Fibroblast of mammary gland (primary cell): ENCODE measurements around the gene POFUT1.

Experiments used
- DNase-seq: peaks from one replicate; pipeline ENCODE4 v3.0.0-alpha.2; 2010; ENCODE audit warnings: low read depth
- H3K4me3 ChIP-seq: 2 replicates; pipeline ENCODE4 v1.5.1; 2011; ENCODE audit warnings: low read depth, mild to moderate bottlenecking, low read length, moderate library complexity; ENCODE audit not compliant: control insufficient read depth
- CTCF ChIP-seq: conservative IDR thresholded peaks from 2 replicates; pipeline ENCODE4 v1.5.1; 2011; ENCODE audit warnings: low read depth, low read length, inconsistent platforms; ENCODE audit not compliant: control insufficient read depth, insufficient read depth

Gene POFUT1

GRCh38 chr20:32208499-32209154, 947 bp downstream of the POFUT1 start:
- peak overlapping the region; percentile 100 for H3K4me3 ChIP-seq
- no peak for TF ChIP-seq CTCF
- no peak for DNase-seq

- TF ChIP-seq CTCF = no peak
- DNase-seq = no peak
- H3K4me3 ChIP-seq = no peak overlapping the region
Observed at GRCh38 chr20:32209850-32210605, 2.3 kb downstream of the POFUT1 start.

- TF ChIP-seq CTCF = no peak
- DNase-seq = no peak
- no peak overlapping the region for H3K4me3 ChIP-seq
Observed at GRCh38 chr20:32213870-32214269, 6.2 kb downstream of the POFUT1 start.

- DNase-seq = no peak
- no peak for TF ChIP-seq CTCF
- H3K4me3 ChIP-seq = no peak overlapping the region
Observed at GRCh38 chr20:32215147-32215546, 7.5 kb downstream of the POFUT1 start.

GRCh38 chr20:32215729-32216128, 8.0 kb downstream of the POFUT1 start:
- no peak for DNase-seq
- H3K4me3 ChIP-seq = no peak overlapping the region
- TF ChIP-seq CTCF = no peak

- no peak for DNase-seq
- H3K4me3 ChIP-seq = no peak overlapping the region
- no peak for TF ChIP-seq CTCF
Observed at GRCh38 chr20:32216179-32217142, 8.8 kb downstream of the POFUT1 start.
